K562 (cell line): ENCODE data around the gene SDSL. TPM values are rescaled to one million over a fixed set of nuclear protein-coding genes. Genes with fewer than 3 reads are reported as not detected.

ENCODE experiments used
- ATAC-seq: fragments of 200-7000 bp; cut with Tn5 transposase; 3 replicates; pipeline ENCODE4 v1.9.1; 2020; ENCODE audit warnings: moderate library complexity
- BruUV-seq: library from RNA; stranded (reverse); fragments of 400-500 nt; replicated peaks from 2 replicates; lab custom pipeline; 2021; lab: Mats Ljungman, UMichigan
- CTCF ChIA-PET: fragments of 300-600 bp; formaldehyde crosslinking; extraction: SDS; loops from one replicate; lab custom pipeline; 2021; ENCODE audit warnings: low intra/inter-chr PET ratio; lab: Yijun Ruan, JAX
- POLR2A ChIA-PET: fragments of 300-600, 350-650 bp; sonication (Branson Sonifier 250); formaldehyde crosslinking; extraction: SDS; loops from one replicate; lab custom pipeline; 2021; ENCODE audit warnings: antibody characterized with exemption, inconsistent platforms; lab: Yijun Ruan, JAX
- DNase-seq, 4 experiments: peaks; one replicate each; pipeline versions ENCODE4 v3.0.0 to v3.0.0-alpha.2; 2011 to 2018; ENCODE audit warnings: low spot score in 3 of 4, mixed read lengths in 3 of 4; ENCODE audit errors: extremely low read depth in 1 of 4
- FAIRE-seq: peaks from 2 replicates; lab custom pipeline; 2011; peaks lifted over from hg19 to GRCh38; lab: Jason Lieb, UNC
- H2AFZ ChIP-seq: 2 replicates; pipeline ENCODE4 v1.6.0; 2011; ENCODE audit warnings: low read depth, low read length, control low read depth, inconsistent platforms
- H3K27ac ChIP-seq: fragments of 200-600 bp; 3 replicates; pipeline ENCODE4 v1.8.0; 2011; ENCODE audit warnings: low read depth, mild to moderate bottlenecking, control low read depth, inconsistent platforms, low read length, moderate library complexity, mixed read lengths; ENCODE audit errors: extremely low read depth
- H3K27me3 ChIP-seq, 2 experiments: fragments of 300-600 bp in 1 of 2; 2 replicates in 1 of 2; 3 replicates in 1 of 2; pipeline versions ENCODE4 v1.6.0 to v1.8.0; 2011; ENCODE audit warnings: inconsistent platforms in 2 of 2, low read length in 2 of 2, mild to moderate bottlenecking in 1 of 2, mixed read lengths in 1 of 2, moderate library complexity in 1 of 2; ENCODE audit not compliant: control insufficient read depth in 2 of 2, insufficient read depth in 2 of 2
- H3K36me3 ChIP-seq: fragments of 300-600 bp; 3 replicates; pipeline ENCODE4 v1.8.0; 2011; ENCODE audit warnings: mild to moderate bottlenecking, low read length, inconsistent platforms; ENCODE audit not compliant: control insufficient read depth, insufficient read depth
- H3K4me1 ChIP-seq, 2 experiments: fragments of 200-600 bp in 1 of 2; replicated peaks in 1 of 2; 2 replicates in 1 of 2; 3 replicates in 1 of 2; pipeline versions ENCODE4 v1.5.1 to v1.8.0; 2011; ENCODE audit warnings: inconsistent platforms in 2 of 2, low read length in 2 of 2, mild to moderate bottlenecking in 1 of 2, mixed read lengths in 1 of 2, moderate library complexity in 1 of 2; ENCODE audit not compliant: control insufficient read depth in 2 of 2, insufficient read depth in 2 of 2
- H3K4me2 ChIP-seq: 2 replicates; pipeline ENCODE4 v1.6.1; 2011; ENCODE audit warnings: low read length, control low read depth, inconsistent platforms, mixed read lengths; ENCODE audit not compliant: insufficient read depth
- H3K4me3 ChIP-seq: fragments of 200-600 bp; sonication (generic), shearing (Covaris generic); 2 replicates; pipeline ENCODE4 v1.5.1; 2016; ENCODE audit warnings: control low read depth, inconsistent platforms
- H3K79me2 ChIP-seq: fragments of 200-600 bp; 3 replicates; pipeline ENCODE4 v1.8.0; 2011; ENCODE audit warnings: low read length, inconsistent platforms; ENCODE audit not compliant: control insufficient read depth, insufficient read depth
- H3K9ac ChIP-seq, 2 experiments: 2 replicates each; pipeline versions ENCODE4 v1.6.0 to v1.6.1; 2011; ENCODE audit warnings: low read depth in 2 of 2, low read length in 2 of 2, control low read depth in 1 of 2, inconsistent platforms in 1 of 2, mild to moderate bottlenecking in 1 of 2, mixed read lengths in 1 of 2; ENCODE audit not compliant: insufficient read depth in 1 of 2
- H3K9me1 ChIP-seq: one replicate; pipeline ENCODE4 v1.6.0; 2011; ENCODE audit warnings: inconsistent platforms, mild to moderate bottlenecking, low read length, moderate library complexity; ENCODE audit not compliant: control insufficient read depth, insufficient read depth
- H3K9me3 ChIP-seq: replicated peaks from 2 replicates; pipeline ENCODE4 v1.5.1; 2011; ENCODE audit warnings: low read depth, low read length, inconsistent platforms; ENCODE audit not compliant: control insufficient read depth, insufficient read depth
- H4K20me1 ChIP-seq: replicated peaks from 2 replicates; pipeline ENCODE4 v1.6.1; 2011; ENCODE audit warnings: low read length, inconsistent platforms, mixed read lengths; ENCODE audit not compliant: control insufficient read depth, insufficient read depth
- AFF4 ChIP-seq: sonication (generic); formaldehyde crosslinking; IDR thresholded peaks from 2 replicates; pipeline ENCODE4 v1.8.0; 2023; ENCODE audit warnings: mild to moderate bottlenecking, missing genetic modification reagents
- CBX2 ChIP-seq: fragments of 200-600 bp; sonication (generic); IDR thresholded peaks from one replicate; pipeline ENCODE4 v1.6.1; 2012; ENCODE audit warnings: mild to moderate bottlenecking, low read length, inconsistent platforms; ENCODE audit not compliant: insufficient read depth, poor library complexity, severe bottlenecking
- CC2D1A ChIP-seq: fragments of 450-650 bp; IDR thresholded peaks from 2 replicates; pipeline ENCODE4 v1.6.1; 2017; ENCODE audit warnings: mild to moderate bottlenecking
- EGR1 ChIP-seq: fragments of 450-650 bp; conservative IDR thresholded peaks from 2 replicates; pipeline ENCODE4 v1.6.1; 2017; ENCODE audit warnings: mild to moderate bottlenecking
- EHMT2 ChIP-seq: fragments of 450-650 bp; IDR thresholded peaks from 2 replicates; pipeline ENCODE4 v1.6.1; 2018; ENCODE audit warnings: antibody characterized with exemption
- HDAC1 ChIP-seq, 2 experiments: fragments of 450-650 bp; IDR thresholded peaks; 2 replicates each; pipeline ENCODE4 v1.6.1; 2016 to 2017; ENCODE audit warnings: inconsistent platforms in 1 of 2, mild to moderate bottlenecking in 1 of 2, moderate library complexity in 1 of 2
- POLR2A ChIP-seq: fragments of 450-650 bp; conservative IDR thresholded peaks from 2 replicates; pipeline ENCODE4 v1.6.1; 2016
- RNF2 ChIP-seq: sonication (generic); IDR thresholded peaks from 2 replicates; pipeline ENCODE4 v1.6.1; 2016
- SNAPC5 ChIP-seq: fragments of 250-450 bp; sonication (Bioruptor Pico); IDR thresholded peaks from 2 replicates; pipeline ENCODE4 v1.8.0; 2021; ENCODE audit warnings: moderate library complexity, mild to moderate bottlenecking, inconsistent platforms
- ZNF316 ChIP-seq: fragments of 450-650 bp; IDR thresholded peaks from 2 replicates; pipeline ENCODE4 v1.6.1; 2016
- ZNF431 ChIP-seq: sonication (generic); formaldehyde crosslinking; IDR thresholded peaks from 2 replicates; pipeline ENCODE4 v1.8.0; 2022; ENCODE audit warnings: mild to moderate bottlenecking, missing genetic modification reagents
- ZNF561 ChIP-seq: fragments of 450-650 bp; formaldehyde crosslinking; conservative IDR thresholded peaks from 2 replicates; pipeline ENCODE4 v1.4.0; 2020; ENCODE audit warnings: mild to moderate bottlenecking, moderate library complexity
- ZNF609 ChIP-seq: sonication (generic); formaldehyde crosslinking; IDR thresholded peaks from 2 replicates; pipeline ENCODE4 v1.8.1; 2023; ENCODE audit warnings: missing genetic modification reagents, mild to moderate bottlenecking, borderline replicate concordance
- WGBS: fragments of 100-300 bp; shearing (Covaris generic); methylation state at CpG from one replicate; pipeline ENCODE4 v1.1.6; 2016; ENCODE audit warnings: low coverage, mixed read lengths; ENCODE audit not compliant: insufficient coverage; ENCODE audit errors: missing lambda C conversion rate; 5-methylcytosine and 5-hydroxymethylcytosine counted together
- in situ Hi-C: fragments of 300-500 bp; cut with MboI; formaldehyde crosslinking; loops from 4 replicates; pipeline ENCODE4 v1.15.0; 2018; ENCODE audit warnings: inconsistent platforms, mixed read lengths
- intact Hi-C: fragments of 100-400 bp; cut with micrococcal nuclease; formaldehyde crosslinking; loops from 2 replicates; pipeline ENCODE4 v1.14.2; 2022
- polyA plus RNA-seq, 8 experiments: library from polyadenylated mRNA; depleted of rRNA in 4 of 8; stranded (reverse) in 5 of 8; unstranded in 3 of 8; fragments of >200 nt; fragmentation: Nextera tagmentation in 2 of 8; fragmentation: Illumina TruSeq in 1 of 8; extraction: Ambion mirVana in 2 of 8; extraction: Trizol in 1 of 8; gene quantifications; 2 replicates each; pipeline versions ENCODE4 v1.2.1 to v1.2.3, GENCODE V29; 2011 to 2014; ENCODE audit warnings: inconsistent platforms in 1 of 8, missing spikeins in 1 of 8
- total RNA-seq, 7 experiments: library from RNA; depleted of rRNA in 6 of 7; stranded (reverse); fragments of >200 nt in 6 of 7; fragmentation: Illumina TruSeq in 2 of 7; extraction: Trizol in 2 of 7; gene quantifications; 2 replicates each; pipeline versions ENCODE4 v1.2.1 to v1.2.3, GENCODE V29; 2011 to 2021; ENCODE audit warnings: low replicate concordance in 1 of 7

SDSL gene
- total and polyA plus RNA-seq, 9 of the 15 experiments (the other 6 are each of a cell fraction or from before 2014, with no cell fraction given) = 0.31 to 11.0 (median 7.4) TPM

DNA sequence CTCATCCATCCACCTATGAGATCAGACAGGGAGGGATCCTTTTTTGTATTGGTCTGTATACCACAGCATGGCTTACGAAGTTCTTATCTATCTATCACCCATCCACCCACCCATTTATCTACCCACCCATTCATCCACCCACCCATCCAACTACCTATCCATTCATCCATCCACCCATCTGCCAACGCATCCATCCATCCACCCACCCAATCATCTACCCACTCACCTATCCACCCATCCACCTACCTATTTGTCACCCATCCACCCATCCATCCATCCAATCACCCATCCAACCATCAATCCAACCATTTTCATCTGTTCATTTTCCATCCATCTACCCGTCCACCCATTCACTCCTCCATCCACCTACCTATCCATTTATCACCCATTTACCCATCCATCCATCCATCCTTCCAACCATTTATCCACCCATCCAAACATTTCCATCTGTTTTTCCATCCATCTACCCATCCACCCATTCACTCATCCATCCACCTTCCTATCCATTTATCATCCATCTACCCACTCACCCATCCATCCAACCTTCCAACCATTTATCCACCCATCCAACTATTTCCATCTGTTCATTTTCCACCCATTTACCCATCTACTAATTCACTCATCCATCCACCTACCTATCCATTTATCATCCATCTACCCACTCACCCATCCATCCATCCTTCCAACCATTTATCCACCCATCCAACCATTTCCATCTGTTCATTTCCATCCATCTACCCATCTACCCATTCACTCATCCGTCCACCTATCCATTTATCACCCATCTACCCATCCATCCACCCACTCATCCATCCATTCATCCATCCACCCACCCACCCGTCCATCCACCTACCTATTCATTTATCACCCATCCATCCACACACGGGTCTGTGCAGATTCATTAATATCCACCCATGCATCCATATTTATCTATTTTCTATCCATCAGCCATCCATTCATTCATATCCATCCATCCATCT, 31.8 kb upstream of the SDSL start:
- ChIA-PET CTCF (no interaction called here), POLR2A (no interaction called here)
- intact Hi-C loops = no loop called here
- Histone ChIP-seq H3K4me2 (no peak overlapping the region), H3K9me3 (no peaks in the 10 kb centered on the region), H3K27ac (no peak overlapping the region), H4K20me1 (no peaks in the 10 kb centered on the region), H3K4me1 (peaks cover 0 to 6% of the 10 kb centered on the region in 2 experiments; a peak in 2 of 5 replicates), H3K36me3 (peaks cover 37% of the 10 kb centered on the region; the same call in 1 of the 3 replicates), H3K27me3 (no peaks in the 10 kb centered on the region), H3K4me3 (no peak overlapping the region), H3K9ac (no peak overlapping the region), H2AFZ (no peak overlapping the region), H3K79me2 (no peaks in the 10 kb centered on the region), H3K9me1 (no peaks in the 10 kb centered on the region)
- no peak for DNase-seq
- ATAC-seq = no peak
- in situ Hi-C loops = no loop called here
- BruUV-seq = TSS peak; percentile 79
- TF ChIP-seq HDAC1 (IDR thresholded peaks at IDR 0.05) (peak in 1 of 2 experiments; percentile 18; a peak in 1 of 4 replicates), ZNF561 (CRISPR knock-in tag) (no peak), RNF2 (no peak), ZNF431 (CRISPR knock-in tag) (no peak), CC2D1A (no peak), ZNF316 (no peak), ZNF609 (CRISPR knock-in tag) (no peak), EGR1 (peak; percentile 70), POLR2A (0 out of 2 replicates have a peak, but pooled peaks have one; percentile 33), AFF4 (CRISPR knock-in tag) (no peak), SNAPC5 (CRISPR knock-in tag) (no peak), CBX2 (no peak), EHMT2 (no peak)
- 64% methylated on average over 6 of the region's 6 CpGs for WGBS
- no peak for FAIRE-seq
